Measurements from ENCODE around the gene RABL6.
"Not testable (repeated sequence)": the region's sequence is repeated elsewhere in the genome, so short reads cannot be mapped to it uniquely, and the experiment has no call there.

The RABL6 gene

DNA sequence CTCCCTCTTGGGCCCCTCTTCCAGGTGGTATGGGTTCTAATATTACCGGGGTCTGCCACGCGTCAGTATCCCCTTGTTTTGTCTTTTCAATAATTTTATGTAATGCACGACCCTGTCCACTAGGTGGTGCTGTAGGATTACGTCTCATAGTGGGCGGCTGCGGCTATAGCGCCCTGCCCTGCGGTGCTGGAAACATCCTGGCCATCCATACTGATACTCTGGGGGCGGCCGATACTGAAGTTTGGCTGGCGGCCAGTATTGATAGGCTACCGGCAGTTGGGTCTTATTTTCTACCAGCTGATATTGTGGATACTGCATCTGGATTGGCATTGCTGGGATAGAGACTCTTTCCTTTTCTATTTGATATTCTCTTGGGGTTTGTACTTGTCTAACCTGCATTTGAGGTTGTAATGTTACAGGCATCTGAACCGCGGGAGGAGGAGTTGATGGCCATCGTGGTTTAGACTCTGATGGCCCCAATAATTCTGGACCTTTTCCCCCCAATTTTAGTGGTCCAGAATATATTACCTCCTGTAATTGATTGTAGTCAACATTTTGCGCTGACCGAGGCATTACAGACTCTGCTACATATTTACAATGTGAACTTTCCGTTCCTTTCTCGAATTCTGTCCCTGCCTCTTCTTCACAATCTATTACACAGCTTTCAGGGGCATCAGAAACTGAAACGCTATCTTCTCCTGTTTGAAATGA is 19.9 kb upstream of the RABL6 start:
- no peaks in the 10 kb centered on the region for H3K27me3 ChIP-seq (replicated peaks)
- H3K4me3 ChIP-seq (ENCODE audit: low read depth, low read length) = no peak overlapping the region
- H3K27ac ChIP-seq = no peak overlapping the region
- peak; percentile 76 for TF ChIP-seq CTCF (IDR thresholded peaks at IDR 0.05; ENCODE audit: low read depth, low read length, missing control alignments)
- H3K36me3 ChIP-seq (replicated peaks) = peaks cover under 1% of the 10 kb centered on the region
- in situ Hi-C loops (cut with HindIII; ENCODE audit: low pct_ligation_motif_present, low sequenced_read_pairs) = no loop called here
- peak; percentile 47 for DNase-seq

DNA sequence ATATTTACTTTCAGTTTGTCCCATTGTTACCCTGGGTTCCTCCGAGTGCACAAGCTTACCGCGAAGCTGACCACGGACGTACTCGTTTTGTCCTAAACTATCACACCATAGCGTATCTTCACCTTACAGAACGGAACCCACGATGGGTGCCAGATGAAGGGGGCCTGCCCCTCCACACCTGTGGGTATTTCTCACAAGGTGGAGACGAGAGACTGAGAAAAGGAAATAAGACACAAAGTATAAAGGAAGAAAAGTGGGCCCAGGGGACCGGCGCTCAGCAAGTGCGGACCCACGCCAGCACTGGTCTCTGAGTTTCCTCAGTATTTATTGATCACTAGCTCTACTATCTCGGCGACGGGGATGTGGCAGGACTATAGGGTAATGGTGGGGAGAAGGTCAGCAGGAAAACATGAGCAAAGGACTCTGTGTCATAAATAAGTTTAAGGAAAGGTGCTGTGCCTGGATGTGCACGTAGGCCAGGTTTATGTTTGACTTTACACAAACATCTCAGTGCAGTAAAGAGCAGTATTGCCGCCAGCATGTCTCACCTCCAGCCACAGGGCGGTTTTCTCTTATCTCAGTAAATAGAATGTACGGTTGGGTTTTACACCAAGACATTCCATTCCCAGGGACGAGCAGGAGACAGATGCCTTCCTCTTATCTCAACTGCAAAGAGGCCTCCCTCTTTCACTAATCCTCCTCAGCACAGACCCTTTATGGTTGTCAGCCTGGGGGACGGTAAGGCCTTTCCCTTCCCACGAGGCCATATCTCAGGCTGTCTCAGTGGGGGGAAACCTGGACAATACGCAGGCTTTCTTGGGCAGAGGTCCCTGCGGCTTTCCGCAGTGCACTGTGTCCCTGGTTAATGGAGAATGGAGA is 18.9 kb upstream of the RABL6 start:
- H3K27ac ChIP-seq; H3K36me3 ChIP-seq (replicated peaks); H3K4me3 ChIP-seq (ENCODE audit: low read depth, low read length); in situ Hi-C loops (cut with HindIII; ENCODE audit: low pct_ligation_motif_present, low sequenced_read_pairs); H3K27me3 ChIP-seq (replicated peaks); DNase-seq: not testable (repeated sequence)

- no peak for TF ChIP-seq CTCF (IDR thresholded peaks at IDR 0.05; ENCODE audit: low read depth, low read length, missing control alignments)
- Histone ChIP-seq H3K27ac (no peak overlapping the region), H3K36me3 (replicated peaks) (peaks cover 9% of the 10 kb centered on the region)
Observed at GRCh38 chr9:136789523-136789937, 18.2 kb upstream of the RABL6 start.

GRCh38 chr9:136790640-136791515 is 16.9 kb upstream of the RABL6 start, which contains the start of gene TMEM141:
Gene TMEM141, plus strand, starts transcription at chr9:136791344. Its CDS starts 27 bp downstream, at chr9:136791371.
- TF ChIP-seq CTCF (IDR thresholded peaks at IDR 0.05; ENCODE audit: low read depth, low read length, missing control alignments) = no peak
- DNase-seq = peak; percentile 99
- in situ Hi-C loops (cut with HindIII; ENCODE audit: low pct_ligation_motif_present, low sequenced_read_pairs) = no loop called here

More at GRCh38 chr9:136789523-136789937, 18.2 kb upstream of the RABL6 start:
- no peak for DNase-seq
- H3K27me3 ChIP-seq (replicated peaks) = no peaks in the 10 kb centered on the region
- H3K4me3 ChIP-seq (ENCODE audit: low read depth, low read length) = no peak overlapping the region
- in situ Hi-C loops (cut with HindIII; ENCODE audit: low pct_ligation_motif_present, low sequenced_read_pairs) = no loop called here

GRCh38 chr9:136791516-136792276 is 16.1 kb upstream of the RABL6 start:
- H3K27me3 ChIP-seq (replicated peaks) = no peaks in the 10 kb centered on the region
- in situ Hi-C loops (cut with HindIII; ENCODE audit: low pct_ligation_motif_present, low sequenced_read_pairs) = no loop called here
- peak overlapping the region; percentile 85 for H3K4me3 ChIP-seq (ENCODE audit: low read depth, low read length)
- DNase-seq = no peak
- peak overlapping the region; percentile 34 for H3K27ac ChIP-seq
- H3K36me3 ChIP-seq (replicated peaks) = peaks cover 9% of the 10 kb centered on the region
- TF ChIP-seq CTCF (IDR thresholded peaks at IDR 0.05; ENCODE audit: low read depth, low read length, missing control alignments) = peak; percentile 94

More at GRCh38 chr9:136790640-136791515, 16.9 kb upstream of the RABL6 start, which contains the start of gene TMEM141:
- Histone ChIP-seq H3K4me3 (ENCODE audit: low read depth, low read length) (peak within 1 kb of the TSS; percentile 85), H3K27ac (peak within 1 kb of the TSS; percentile 40), H3K36me3 (replicated peaks) (peaks cover 9% of the 10 kb centered on the region), H3K27me3 (replicated peaks) (no peaks in the 10 kb centered on the region)
